Measurements from ENCODE around the gene OPN1SW. TPM values are rescaled to one million over a fixed set of nuclear protein-coding genes. Genes with fewer than 3 reads are reported as not detected.

The OPN1SW gene
- total RNA-seq, 3 donors from 2014 or later = not detected

DNA sequence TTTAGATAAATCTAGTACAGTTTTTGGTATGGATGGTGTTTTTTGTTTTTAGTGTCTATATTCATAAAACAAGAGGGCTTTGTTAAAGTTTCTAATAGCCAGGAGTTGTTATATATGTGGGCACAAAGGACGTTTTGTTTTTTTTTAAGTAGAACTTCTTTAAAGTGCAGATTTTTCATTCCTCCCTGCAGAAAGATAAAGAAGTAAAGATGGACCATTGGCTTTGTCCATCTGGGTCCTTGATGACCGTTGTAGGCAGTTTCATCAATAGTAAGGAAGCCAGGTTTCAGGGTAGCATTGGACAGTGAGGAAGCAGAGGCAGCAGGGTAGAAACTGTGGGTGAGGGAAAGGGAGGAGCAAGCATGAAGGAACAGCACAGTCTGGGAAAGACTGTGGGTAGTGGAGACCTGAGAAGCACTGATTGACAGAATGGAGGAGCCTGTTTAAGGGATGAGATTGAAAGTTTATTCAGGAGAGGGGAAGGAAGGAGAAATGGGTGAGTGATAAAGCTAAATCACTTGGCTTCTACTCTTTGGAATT is 31.2 kb downstream of the OPN1SW start:
- Histone ChIP-seq H3K4me1 (ENCODE audit: low read depth) (peaks cover 17% of the 10 kb centered on the region), H3K4me3 (no peak overlapping the region), H3K9me3 (no peaks in the 10 kb centered on the region), H3K36me3 (ENCODE audit: low read depth) (no peaks in the 10 kb centered on the region)
- intact Hi-C loops (cut with DNase I, micrococcal nuclease) = no loop called here
- ATAC-seq (no peak), DNase-seq (no peak)
- TF ChIP-seq, protein P1, sequence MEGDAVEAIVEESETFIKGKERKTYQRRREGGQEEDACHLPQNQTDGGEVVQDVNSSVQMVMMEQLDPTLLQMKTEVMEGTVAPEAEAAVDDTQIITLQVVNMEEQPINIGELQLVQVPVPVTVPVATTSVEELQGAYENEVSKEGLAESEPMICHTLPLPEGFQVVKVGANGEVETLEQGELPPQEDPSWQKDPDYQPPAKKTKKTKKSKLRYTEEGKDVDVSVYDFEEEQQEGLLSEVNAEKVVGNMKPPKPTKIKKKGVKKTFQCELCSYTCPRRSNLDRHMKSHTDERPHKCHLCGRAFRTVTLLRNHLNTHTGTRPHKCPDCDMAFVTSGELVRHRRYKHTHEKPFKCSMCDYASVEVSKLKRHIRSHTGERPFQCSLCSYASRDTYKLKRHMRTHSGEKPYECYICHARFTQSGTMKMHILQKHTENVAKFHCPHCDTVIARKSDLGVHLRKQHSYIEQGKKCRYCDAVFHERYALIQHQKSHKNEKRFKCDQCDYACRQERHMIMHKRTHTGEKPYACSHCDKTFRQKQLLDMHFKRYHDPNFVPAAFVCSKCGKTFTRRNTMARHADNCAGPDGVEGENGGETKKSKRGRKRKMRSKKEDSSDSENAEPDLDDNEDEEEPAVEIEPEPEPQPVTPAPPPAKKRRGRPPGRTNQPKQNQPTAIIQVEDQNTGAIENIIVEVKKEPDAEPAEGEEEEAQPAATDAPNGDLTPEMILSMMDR (IDR thresholded peaks at IDR 0.05) = no peak

DNA sequence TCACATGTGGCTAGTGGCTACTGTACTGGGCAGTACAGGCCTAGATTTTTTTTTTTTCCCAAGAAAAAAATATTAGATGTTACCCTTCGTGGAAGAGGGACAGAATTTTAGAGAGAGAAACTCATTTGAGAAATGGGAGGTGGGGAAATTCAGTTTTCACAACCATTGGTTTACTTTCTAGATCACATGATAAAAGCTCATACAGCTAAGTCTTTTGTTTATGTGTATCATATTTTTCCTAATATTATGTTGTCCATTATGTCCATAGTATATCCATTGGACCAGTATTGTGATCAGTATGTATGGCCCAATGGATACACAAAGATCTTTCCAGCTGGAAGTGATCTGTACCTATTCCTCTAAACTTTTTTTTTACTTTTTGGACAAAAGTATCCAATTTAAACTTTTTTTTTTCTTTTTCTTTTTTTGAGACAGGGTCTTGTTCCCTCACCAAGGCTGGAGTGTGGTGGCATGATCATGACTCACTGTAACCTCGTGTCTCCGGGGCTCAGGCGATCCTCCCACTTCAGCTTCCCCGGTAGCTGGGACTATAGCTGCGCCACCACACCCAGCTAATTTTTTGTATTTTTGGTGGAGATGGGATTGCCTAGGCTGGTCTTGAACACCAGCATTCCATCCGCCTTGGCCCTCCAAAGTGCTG is 32.4 kb downstream of the OPN1SW start:
- H3K4me1 ChIP-seq (ENCODE audit: low read depth) = peaks cover 21% of the 10 kb centered on the region
- DNase-seq (no peak), ATAC-seq (no peak)
- H3K36me3 ChIP-seq (ENCODE audit: low read depth) = no peaks in the 10 kb centered on the region
- no peak overlapping the region for H3K4me3 ChIP-seq
- intact Hi-C loops (cut with DNase I, micrococcal nuclease) = no loop called here
- H3K9me3 ChIP-seq = no peaks in the 10 kb centered on the region
- TF ChIP-seq, protein P1 (IDR thresholded peaks at IDR 0.05) = no peak

DNA sequence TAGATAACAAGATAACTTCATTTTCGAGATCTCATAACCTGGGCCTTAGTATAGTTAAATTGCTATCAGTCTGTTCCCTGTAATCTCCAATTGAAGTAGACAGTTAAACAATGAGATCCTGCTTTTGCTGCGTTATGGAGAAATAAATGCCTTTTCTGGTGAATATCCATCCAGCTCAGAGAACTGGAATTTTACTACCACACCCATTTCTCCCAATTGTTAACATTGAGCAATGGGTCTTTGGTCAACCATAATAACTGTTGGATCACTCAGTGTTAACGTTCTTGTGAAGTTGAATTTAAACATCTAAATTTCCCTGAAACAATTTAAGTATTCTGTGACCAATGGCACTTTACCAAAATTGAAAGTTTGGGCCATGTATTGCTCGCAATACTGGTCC is 33.4 kb downstream of the OPN1SW start:
- H3K9me3 ChIP-seq = no peaks in the 10 kb centered on the region
- DNase-seq (no peak), ATAC-seq (no peak)
- TF ChIP-seq, protein P1 (IDR thresholded peaks at IDR 0.05) = no peak
- peaks cover 25% of the 10 kb centered on the region for H3K4me1 ChIP-seq (ENCODE audit: low read depth)
- H3K4me3 ChIP-seq = no peak overlapping the region
- H3K36me3 ChIP-seq (ENCODE audit: low read depth) = no peaks in the 10 kb centered on the region
- intact Hi-C loops (cut with DNase I, micrococcal nuclease) = no loop called here

DNA sequence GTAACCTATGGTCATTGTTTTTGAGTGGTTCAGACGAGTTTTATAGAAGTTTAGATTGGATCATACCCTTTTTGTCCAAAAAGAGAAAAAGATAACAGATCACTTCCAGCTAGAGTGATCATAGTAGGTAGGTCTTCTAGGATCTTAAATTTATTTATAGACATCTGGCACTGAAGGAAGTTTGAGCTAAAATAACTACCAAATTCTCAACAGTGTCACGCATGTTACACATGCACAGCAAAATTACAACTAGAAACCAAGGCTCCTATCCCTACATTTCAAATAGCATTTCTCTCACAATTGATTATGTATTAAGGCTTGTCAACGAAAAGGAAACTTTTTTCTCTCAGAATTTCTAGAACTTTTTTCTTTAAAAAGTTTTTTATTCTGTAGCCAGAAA is 34.1 kb downstream of the OPN1SW start:
- Histone ChIP-seq H3K9me3 (no peaks in the 10 kb centered on the region), H3K4me1 (ENCODE audit: low read depth) (peaks cover 25% of the 10 kb centered on the region)

DNA sequence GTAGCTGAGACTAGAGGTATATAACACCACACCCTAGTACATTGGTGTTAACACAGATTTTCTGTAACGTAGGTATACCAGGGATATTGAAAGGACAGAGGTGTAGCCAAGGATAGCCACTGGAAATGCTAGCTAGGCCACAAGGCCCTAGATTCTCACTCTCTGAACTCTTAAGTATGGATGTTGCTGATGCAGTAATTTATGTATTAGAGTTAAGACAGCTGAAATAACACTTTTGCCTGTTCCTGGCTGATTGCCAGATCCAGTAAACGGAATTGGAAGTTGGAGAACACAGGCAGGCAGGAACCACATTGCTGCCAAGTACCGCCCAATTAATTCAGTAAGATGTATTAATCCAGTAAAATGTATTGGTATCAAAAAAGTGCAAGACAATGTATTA is 34.6 kb downstream of the OPN1SW start:
- DNase-seq = no peak
- Histone ChIP-seq H3K4me3 (no peak overlapping the region), H3K4me1 (ENCODE audit: low read depth) (peaks cover 25% of the 10 kb centered on the region), H3K9me3 (no peaks in the 10 kb centered on the region), H3K36me3 (ENCODE audit: low read depth) (no peaks in the 10 kb centered on the region)
- TF ChIP-seq, protein P1 (IDR thresholded peaks at IDR 0.05) = no peak
- ATAC-seq = no peak
- intact Hi-C loops (cut with DNase I, micrococcal nuclease) = no loop called here

More for the DNA sequence above, 34.1 kb downstream of the OPN1SW start:
- ATAC-seq = no peak
- TF ChIP-seq, protein P1 (IDR thresholded peaks at IDR 0.05) = no peak
- no peak for DNase-seq
- no peaks in the 10 kb centered on the region for H3K36me3 ChIP-seq (ENCODE audit: low read depth)
- H3K4me3 ChIP-seq = no peak overlapping the region
- intact Hi-C loops (cut with DNase I, micrococcal nuclease) = no loop called here

Measured in mucosa of descending colon (tissue), 3 donors.